Tibial nerve (tissue), 4 donors: ENCODE measurements around the gene LEAP2. TPM values are rescaled to one million over a fixed set of nuclear protein-coding genes. Genes with fewer than 3 reads are reported as not detected.

Experiments
- DNase-seq, 2 donors: peaks; one replicate each; pipeline ENCODE4 v3.0.0-alpha.2; 2019; ENCODE audit warnings: low spot score in 2 of 2
- H3K27ac ChIP-seq, 4 donors: fragments of 200-600 bp; sonication (generic) in 3 of 4; one replicate each; pipeline ENCODE4 v1.5.1; 2017 to 2019; ENCODE audit warnings: mild to moderate bottlenecking in 1 of 4
- H3K27me3 ChIP-seq, 2 donors: fragments of 200-600 bp; sonication (generic) in 1 of 2; one replicate each; pipeline versions ENCODE4 v1.5.1 to v1.6.0; 2017 to 2019
- H3K36me3 ChIP-seq, 3 donors: fragments of 200-600 bp; sonication (generic); one replicate each; pipeline ENCODE4 v1.5.1; 2018 to 2019
- H3K4me1 ChIP-seq, 4 donors: fragments of 200-600 bp; sonication (generic) in 3 of 4; one replicate each; pipeline ENCODE4 v1.5.1; 2017 to 2019
- H3K4me3 ChIP-seq, 4 donors: fragments of 200-600 bp; sonication (generic) in 3 of 4; one replicate each; pipeline ENCODE4 v1.5.1; 2017 to 2019; ENCODE audit warnings: mild to moderate bottlenecking in 1 of 4, moderate library complexity in 1 of 4
- H3K9me3 ChIP-seq, 4 donors: fragments of 200-600 bp; sonication (generic) in 3 of 4; one replicate each; pipeline ENCODE4 v1.5.1; 2017 to 2019
- EP300 ChIP-seq, 2 donors: sonication (generic); formaldehyde crosslinking; IDR thresholded peaks; one replicate each; pipeline ENCODE4 v1.6.1; 2017; ENCODE audit warnings: antibody characterized with exemption in 2 of 2, mild to moderate bottlenecking in 1 of 2
- POLR2A ChIP-seq, 2 donors: fragments of 450-650 bp; IDR thresholded peaks; one replicate each; pipeline ENCODE4 v1.6.1; 2017; ENCODE audit warnings: antibody characterized with exemption in 2 of 2, mild to moderate bottlenecking in 2 of 2, moderate library complexity in 2 of 2
- WGBS, 2 donors: methylation state at CpG; one replicate each; pipeline ENCODE4 v1.1.5; 2018; 5-methylcytosine and 5-hydroxymethylcytosine counted together
- total RNA-seq, 4 donors: library from RNA; depleted of rRNA; stranded (reverse); fragments of >200 nt; gene quantifications; one replicate each; pipeline ENCODE4 v1.1.0, GENCODE V29; 2016
- TF ChIP-seq, protein P1 (sequence below), 5 experiments: fragments of 200-600 bp in 3 of 5; fragments of 450-650 bp in 2 of 5; sonication (generic) in 3 of 5; IDR thresholded peaks; one replicate each; pipeline ENCODE4 v1.5.1; 2016 to 2019; ENCODE audit warnings: antibody characterized with exemption in 5 of 5, mild to moderate bottlenecking in 3 of 5, moderate library complexity in 2 of 5

Gene LEAP2
- total RNA-seq, 4 donors from 2014 or later: 1.7 to 3.9 (median 2.5) TPM

- Histone ChIP-seq H3K36me3 (peaks cover 3 to 84% (median 13%) of the 10 kb centered on the region in 3 donors), H3K27me3 (no peaks in the 10 kb centered on the region), H3K4me1 (peaks cover 0 to 14% (median 0%) of the 10 kb centered on the region in 4 donors), H3K4me3 (no peak overlapping the region), H3K9me3 (no peaks in the 10 kb centered on the region), H3K27ac (no peak overlapping the region)
- 10 to 22% methylated on average over 1 of the region's 1 CpG for WGBS, 2 donors
- TF ChIP-seq POLR2A (IDR thresholded peaks at IDR 0.05): no peak
- TF ChIP-seq, protein P1, sequence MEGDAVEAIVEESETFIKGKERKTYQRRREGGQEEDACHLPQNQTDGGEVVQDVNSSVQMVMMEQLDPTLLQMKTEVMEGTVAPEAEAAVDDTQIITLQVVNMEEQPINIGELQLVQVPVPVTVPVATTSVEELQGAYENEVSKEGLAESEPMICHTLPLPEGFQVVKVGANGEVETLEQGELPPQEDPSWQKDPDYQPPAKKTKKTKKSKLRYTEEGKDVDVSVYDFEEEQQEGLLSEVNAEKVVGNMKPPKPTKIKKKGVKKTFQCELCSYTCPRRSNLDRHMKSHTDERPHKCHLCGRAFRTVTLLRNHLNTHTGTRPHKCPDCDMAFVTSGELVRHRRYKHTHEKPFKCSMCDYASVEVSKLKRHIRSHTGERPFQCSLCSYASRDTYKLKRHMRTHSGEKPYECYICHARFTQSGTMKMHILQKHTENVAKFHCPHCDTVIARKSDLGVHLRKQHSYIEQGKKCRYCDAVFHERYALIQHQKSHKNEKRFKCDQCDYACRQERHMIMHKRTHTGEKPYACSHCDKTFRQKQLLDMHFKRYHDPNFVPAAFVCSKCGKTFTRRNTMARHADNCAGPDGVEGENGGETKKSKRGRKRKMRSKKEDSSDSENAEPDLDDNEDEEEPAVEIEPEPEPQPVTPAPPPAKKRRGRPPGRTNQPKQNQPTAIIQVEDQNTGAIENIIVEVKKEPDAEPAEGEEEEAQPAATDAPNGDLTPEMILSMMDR (IDR thresholded peaks at IDR 0.05): no peak
- TF ChIP-seq EP300 (IDR thresholded peaks at IDR 0.05): no peak
- DNase-seq: no peak
These were observed 13.8 kb downstream of the LEAP2 start for GRCh38 chr5:132887283-132887682.

GRCh38 chr5:132889501-132889900 is 16.0 kb downstream of the LEAP2 start:
- no peak overlapping the region for H3K4me3 ChIP-seq
- TF ChIP-seq POLR2A (IDR thresholded peaks at IDR 0.05): no peak
- TF ChIP-seq EP300 (IDR thresholded peaks at IDR 0.05): no peak
- TF ChIP-seq, protein P1 (IDR thresholded peaks at IDR 0.05): no peak
- H3K4me1 ChIP-seq: peaks cover 0 to 5% (median 0%) of the 10 kb centered on the region in 4 donors
- H3K27ac ChIP-seq: no peak overlapping the region
- no peaks in the 10 kb centered on the region for H3K27me3 ChIP-seq
- no peak for DNase-seq
- H3K9me3 ChIP-seq: no peaks in the 10 kb centered on the region
- H3K36me3 ChIP-seq: peaks cover 3 to 86% (median 23%) of the 10 kb centered on the region in 3 donors

DNA sequence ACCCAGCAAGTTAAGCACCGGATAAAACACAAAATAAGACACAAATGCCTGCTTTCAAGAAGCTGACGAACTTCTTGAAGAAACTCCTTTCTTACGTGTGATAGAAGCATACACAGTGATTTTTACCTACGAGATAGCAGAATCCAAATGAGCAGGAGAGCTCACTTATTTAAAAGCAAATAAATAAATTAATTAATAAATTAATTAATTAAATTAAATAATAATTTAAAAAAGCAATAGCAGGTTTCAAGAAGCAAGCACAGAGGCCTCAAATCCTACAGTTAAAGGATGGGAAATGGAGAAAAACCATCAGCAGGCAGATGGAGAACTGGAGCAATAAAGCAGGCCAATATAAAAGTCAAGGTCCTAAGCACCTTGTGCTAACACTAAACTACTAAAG is 17.3 kb downstream of the LEAP2 start:
- Histone ChIP-seq H3K36me3 (peaks cover 3 to 91% (median 22%) of the 10 kb centered on the region in 3 donors), H3K27me3 (no peaks in the 10 kb centered on the region), H3K4me3 (no peak overlapping the region), H3K4me1 (peaks cover 0 to 5% (median 0%) of the 10 kb centered on the region in 4 donors), H3K9me3 (no peaks in the 10 kb centered on the region), H3K27ac (no peak overlapping the region)
- TF ChIP-seq EP300 (IDR thresholded peaks at IDR 0.05) (no peak), POLR2A (IDR thresholded peaks at IDR 0.05) (no peak)
- TF ChIP-seq, protein P1 (IDR thresholded peaks at IDR 0.05): no peak
- WGBS, 2 donors: 93 to 94% methylated on average over 4 of the region's 4 CpGs
- no peak for DNase-seq

DNA sequence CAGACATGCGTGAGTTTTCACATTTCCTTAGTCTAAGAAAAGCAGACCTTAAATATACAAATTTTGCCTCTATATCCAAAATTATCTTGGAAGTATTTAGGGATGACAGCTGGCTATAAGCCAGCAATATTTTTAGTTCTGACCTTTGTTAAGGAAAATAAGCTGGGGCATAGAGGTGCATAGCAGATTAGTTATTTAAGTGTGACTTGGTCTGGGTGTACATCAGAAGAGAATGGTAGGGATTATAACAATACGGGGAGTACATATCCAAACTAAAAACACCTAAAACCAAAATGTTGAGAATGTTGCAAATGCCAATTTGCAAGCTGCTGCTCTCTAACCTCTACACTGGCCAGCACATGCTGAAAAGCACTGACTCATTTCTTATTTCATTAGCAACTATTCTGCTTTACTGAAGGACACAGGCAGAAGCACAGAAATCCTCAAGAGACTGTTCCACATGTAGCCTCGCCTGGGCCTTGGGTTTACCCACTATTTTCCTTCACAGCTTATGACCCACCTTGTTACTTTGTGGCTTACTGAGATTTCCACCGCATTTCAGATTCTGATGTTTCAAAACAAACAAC is 22.3 kb downstream of the LEAP2 start:
- DNase-seq: no peak
- H3K4me3 ChIP-seq: no peak overlapping the region
- H3K27ac ChIP-seq: no peak overlapping the region
- WGBS, 2 donors: 83 to 85% methylated on average over 4 of the region's 4 CpGs
- peaks cover 0 to 5% (median 0%) of the 10 kb centered on the region in 4 donors for H3K4me1 ChIP-seq
- no peak for TF ChIP-seq EP300 (IDR thresholded peaks at IDR 0.05)
- TF ChIP-seq, protein P1 (IDR thresholded peaks at IDR 0.05): no peak
- TF ChIP-seq POLR2A (IDR thresholded peaks at IDR 0.05): no peak
- H3K9me3 ChIP-seq: no peaks in the 10 kb centered on the region
- H3K27me3 ChIP-seq: no peaks in the 10 kb centered on the region
- peaks cover 7 to 76% (median 24%) of the 10 kb centered on the region in 3 donors for H3K36me3 ChIP-seq

- Histone ChIP-seq H3K36me3 (peaks cover 7 to 69% (median 24%) of the 10 kb centered on the region in 3 donors), H3K4me3 (no peak overlapping the region), H3K9me3 (no peaks in the 10 kb centered on the region), H3K27me3 (no peaks in the 10 kb centered on the region), H3K4me1 (peaks cover 0 to 5% (median 0%) of the 10 kb centered on the region in 4 donors), H3K27ac (no peak overlapping the region)
- TF ChIP-seq, protein P1 (IDR thresholded peaks at IDR 0.05): no peak
- TF ChIP-seq EP300 (IDR thresholded peaks at IDR 0.05): no peak
- DNase-seq: no peak
- WGBS, 2 donors: 89 to 90% methylated on average over 7 of the region's 7 CpGs
These were observed 23.2 kb downstream of the LEAP2 start for GRCh38 chr5:132896685-132897084.
